ENCODE results near the gene RBMS3.
"Not testable (repeated sequence)": the region's sequence is repeated elsewhere in the genome, so short reads cannot be mapped to it uniquely, and the experiment has no call there.

Gene RBMS3

DNA sequence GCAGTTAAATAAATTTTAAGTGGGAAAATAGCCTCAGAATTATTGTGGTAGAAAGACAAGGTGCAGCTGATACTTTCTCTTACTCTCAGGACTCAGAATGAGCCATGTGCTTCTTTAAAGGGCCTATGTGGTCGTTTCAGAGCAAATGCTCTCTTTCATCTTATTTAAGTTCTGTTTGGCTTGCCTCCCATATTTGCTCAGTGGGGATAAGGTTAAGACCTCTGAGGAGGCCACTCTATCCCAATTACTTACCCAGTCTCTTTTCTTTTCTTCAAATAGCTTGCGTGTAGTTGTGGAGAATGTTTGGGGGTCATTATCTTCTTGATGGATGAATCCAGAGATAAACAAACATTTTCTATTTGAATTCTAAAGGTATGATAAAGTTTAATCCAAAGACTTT, 221.9 kb downstream of the RBMS3 start:
- no peak overlapping the region for H3K27ac ChIP-seq
- no peak overlapping the region for H3K4me3 ChIP-seq

- Histone ChIP-seq H3K27ac (no peak overlapping the region), H3K4me3 (no peak overlapping the region)
These were observed 222.4 kb downstream of the RBMS3 start for GRCh38 chr3:29503314-29503713.

- Histone ChIP-seq H3K27ac (no peak overlapping the region), H3K4me3 (no peak overlapping the region)
These were observed 223.1 kb downstream of the RBMS3 start for GRCh38 chr3:29503958-29504357.

- no peak overlapping the region for H3K4me3 ChIP-seq
- no peak overlapping the region for H3K27ac ChIP-seq
These were observed 225.6 kb downstream of the RBMS3 start for GRCh38 chr3:29506502-29506901.

DNA sequence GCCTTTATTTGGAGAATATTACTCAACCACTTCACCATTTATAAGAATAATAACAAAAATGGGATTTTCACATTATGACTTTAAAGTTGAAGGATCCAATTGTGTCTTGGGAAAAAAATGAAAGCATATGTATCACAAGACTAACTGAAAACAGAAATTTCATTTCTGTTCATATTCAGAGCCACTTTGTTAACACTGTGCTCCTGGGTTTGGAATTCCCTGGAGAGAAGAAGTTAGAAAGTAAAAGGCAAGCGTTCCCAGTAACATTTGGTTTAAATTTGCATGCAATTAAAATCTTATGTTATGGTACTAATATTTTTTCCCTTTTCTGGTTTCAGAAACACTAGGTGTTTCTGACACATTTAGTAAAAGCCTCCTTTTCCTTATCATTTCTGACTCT, 230.8 kb downstream of the RBMS3 start:
- H3K27ac ChIP-seq: no peak overlapping the region
- H3K4me3 ChIP-seq: no peak overlapping the region

- Histone ChIP-seq H3K4me3 (no peak overlapping the region), H3K27ac (no peak overlapping the region)
These were observed 231.8 kb downstream of the RBMS3 start for GRCh38 chr3:29512641-29513040.

- H3K27ac ChIP-seq: no peak overlapping the region
These were observed 232.4 kb downstream of the RBMS3 start for GRCh38 chr3:29513236-29513635.

DNA sequence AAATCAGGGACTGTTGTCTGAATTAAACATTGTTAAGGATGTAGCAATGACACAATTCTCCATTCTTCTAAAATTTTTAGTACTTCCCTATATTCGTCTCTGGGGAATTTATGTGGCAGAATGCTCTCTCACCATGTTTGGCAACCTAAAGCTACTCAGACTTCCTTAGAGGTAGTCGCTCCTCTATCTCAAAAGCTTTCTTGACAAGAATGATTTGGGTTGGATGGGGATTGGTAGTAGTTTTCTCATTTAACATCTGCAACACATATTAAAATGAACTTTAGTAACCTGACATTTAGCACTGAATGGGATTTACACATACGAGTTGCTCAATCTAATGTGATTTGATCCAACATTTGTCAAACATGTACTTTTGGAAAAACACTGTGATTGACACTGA, 233.3 kb downstream of the RBMS3 start:
- Histone ChIP-seq H3K27ac (peak overlapping the region in 1 of 21 experiments; percentile 20), H3K4me3 (no peak overlapping the region)

More at GRCh38 chr3:29513236-29513635, 232.4 kb downstream of the RBMS3 start:
- H3K4me3 ChIP-seq: no peak overlapping the region

DNA sequence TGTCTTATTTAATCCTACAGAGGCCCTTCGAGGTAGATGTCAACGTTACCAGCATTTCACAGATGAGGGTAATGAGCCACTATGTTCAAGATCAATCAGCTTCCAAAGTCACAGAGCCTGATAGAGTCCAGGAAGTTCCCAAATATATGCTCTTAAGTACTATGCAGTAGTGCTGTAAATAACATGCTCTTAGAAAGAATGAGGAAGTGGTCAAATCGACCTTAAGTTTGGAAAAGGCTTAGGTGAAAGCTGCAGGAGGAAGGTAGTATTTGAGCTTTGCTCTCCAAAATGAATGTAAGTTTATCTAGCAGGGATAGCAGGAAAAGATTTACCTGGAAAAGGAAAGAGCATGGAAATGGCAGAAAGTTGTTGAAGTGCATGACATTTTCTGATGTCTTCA, 234.0 kb downstream of the RBMS3 start:
- H3K4me3 ChIP-seq: no peak overlapping the region
- no peak overlapping the region for H3K27ac ChIP-seq

DNA sequence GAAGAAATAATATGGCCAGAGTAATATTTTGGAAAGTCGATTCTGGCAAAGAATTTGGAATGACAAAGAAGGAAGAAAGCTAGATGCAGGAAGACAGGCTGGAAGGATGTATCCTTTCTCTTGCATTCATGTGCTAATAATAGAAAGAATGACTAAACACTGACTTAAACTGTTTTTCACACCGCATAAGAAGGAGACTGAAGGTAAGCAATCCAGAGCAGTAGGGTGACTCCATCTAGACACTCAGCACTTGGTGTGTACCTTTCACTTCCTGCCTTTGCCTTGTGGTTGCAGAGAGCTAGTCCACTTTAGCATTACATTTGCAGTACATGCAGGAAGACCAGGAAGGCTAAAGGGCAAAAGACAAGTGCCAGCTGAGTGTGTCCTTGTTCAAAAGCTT, 234.6 kb downstream of the RBMS3 start:
- no peak overlapping the region for H3K27ac ChIP-seq

DNA sequence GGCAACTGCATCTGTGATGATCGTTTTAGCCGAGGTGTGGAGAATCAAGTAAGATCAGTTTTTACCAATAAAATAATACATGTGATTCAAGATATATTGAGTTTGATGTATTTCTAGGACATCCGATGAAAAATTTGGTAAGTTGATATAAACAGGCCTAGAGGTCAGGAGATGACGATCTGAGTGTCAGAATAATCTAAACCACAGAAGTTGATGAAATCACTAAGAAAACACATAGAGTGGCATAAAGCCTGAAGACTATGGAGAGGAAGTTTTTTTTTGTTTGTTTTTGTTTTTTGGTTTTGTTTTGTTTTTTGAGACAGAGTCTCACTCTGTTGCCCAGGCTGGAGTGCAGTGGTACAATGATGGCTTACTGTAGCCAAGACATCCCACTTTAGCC, 235.3 kb downstream of the RBMS3 start:
- Histone ChIP-seq H3K27ac (no peak overlapping the region), H3K4me3 (no peak overlapping the region)

More for the DNA sequence above, 234.6 kb downstream of the RBMS3 start:
- no peak overlapping the region for H3K4me3 ChIP-seq

- Histone ChIP-seq H3K27ac (no peak overlapping the region), H3K4me3 (no peak overlapping the region)
These were observed 239.9 kb downstream of the RBMS3 start for GRCh38 chr3:29520764-29521163.

GRCh38 chr3:29521293-29521692, 240.4 kb downstream of the RBMS3 start:
- Histone ChIP-seq H3K4me3 (no peak overlapping the region), H3K27ac (no peak overlapping the region)

GRCh38 chr3:29521751-29522150, 240.9 kb downstream of the RBMS3 start:
- H3K4me3 ChIP-seq: no peak overlapping the region

GRCh38 chr3:29524433-29524832, 243.6 kb downstream of the RBMS3 start:
- peak overlapping the region in 3 of 21 experiments; percentile 22 to 75 (median 30) for H3K27ac ChIP-seq
- H3K4me3 ChIP-seq: not testable (repeated sequence)

More at GRCh38 chr3:29521751-29522150, 240.9 kb downstream of the RBMS3 start:
- no peak overlapping the region for H3K27ac ChIP-seq

DNA sequence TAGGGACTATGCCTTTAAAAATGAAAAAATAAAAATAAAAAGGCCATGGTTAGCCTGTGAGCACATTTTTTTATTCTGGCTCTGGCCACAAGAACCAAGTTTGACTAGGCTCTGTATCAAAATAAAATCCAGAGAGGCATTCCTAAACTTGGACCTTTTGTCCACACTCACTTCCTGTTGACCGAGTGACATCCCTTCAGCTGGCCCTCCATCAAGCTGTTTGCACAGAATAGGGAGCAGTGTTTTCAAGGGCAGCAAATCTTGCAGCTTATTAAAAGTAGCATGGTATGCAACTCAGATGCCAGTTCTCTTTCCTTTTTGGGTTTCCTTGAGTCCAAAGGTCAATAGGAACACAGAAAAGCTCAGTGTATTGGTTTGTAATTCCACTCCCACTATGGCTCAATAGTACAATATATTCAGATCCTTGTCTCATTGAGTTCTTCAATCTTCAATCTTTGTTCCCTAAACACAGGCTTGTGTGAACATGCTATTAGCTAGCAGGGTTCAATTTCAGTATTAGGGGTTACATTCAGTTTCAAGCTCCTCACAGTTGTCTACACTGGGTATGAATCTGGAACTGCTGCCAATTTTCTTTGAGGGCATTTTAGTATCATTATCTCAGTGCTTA, 244.5 kb downstream of the RBMS3 start:
- Histone ChIP-seq H3K4me3 (no peak overlapping the region), H3K27ac (peak overlapping the region in 2 of 21 experiments; percentile 22 to 58)

GRCh38 chr3:29527246-29527645, 246.4 kb downstream of the RBMS3 start:
- Histone ChIP-seq H3K27ac (no peak overlapping the region), H3K4me3 (no peak overlapping the region)

GRCh38 chr3:29531644-29532043, 250.8 kb downstream of the RBMS3 start:
- Histone ChIP-seq H3K4me3 (no peak overlapping the region), H3K27ac (no peak overlapping the region)

GRCh38 chr3:29532473-29532872, 251.6 kb downstream of the RBMS3 start:
- Histone ChIP-seq H3K27ac (no peak overlapping the region), H3K4me3 (no peak overlapping the region)

GRCh38 chr3:29534006-29534405, 253.1 kb downstream of the RBMS3 start:
- H3K27ac ChIP-seq: no peak overlapping the region
- H3K4me3 ChIP-seq: no peak overlapping the region

DNA sequence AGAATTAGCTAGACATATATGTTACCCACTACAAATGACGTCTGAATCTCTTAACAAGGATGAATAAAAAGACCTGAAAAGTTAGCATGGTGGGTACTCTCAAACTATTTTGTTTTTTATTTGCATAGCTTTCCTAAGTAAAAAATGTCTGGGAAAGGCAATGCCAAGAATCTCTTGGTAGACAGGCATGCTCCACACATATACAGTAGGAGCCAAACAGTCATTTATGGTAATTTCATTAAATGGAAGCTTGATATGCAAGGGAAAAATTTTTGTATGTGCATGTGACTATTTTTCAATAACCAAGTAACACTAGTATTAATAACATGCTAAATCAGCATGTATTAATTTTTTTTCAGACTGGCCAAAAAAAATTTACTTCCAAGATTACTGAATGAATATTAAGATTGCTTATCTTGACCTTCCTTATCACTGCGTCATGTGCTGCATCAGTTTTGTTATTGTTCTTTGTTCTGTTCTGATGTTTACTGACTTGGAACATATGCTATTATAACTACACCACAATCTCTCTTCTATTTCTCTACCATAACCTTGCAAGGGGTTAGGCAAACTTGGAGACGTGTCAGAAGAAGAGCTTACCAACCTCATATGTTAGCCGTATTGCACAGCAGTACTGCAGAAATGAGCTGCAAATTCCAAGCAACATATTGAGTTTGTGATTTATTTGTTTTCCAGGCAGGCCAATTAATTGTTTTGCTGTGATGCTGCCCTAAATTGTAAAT, 255.3 kb downstream of the RBMS3 start:
- H3K4me3 ChIP-seq: no peak overlapping the region
- H3K27ac ChIP-seq: no peak overlapping the region

Data from skin epidermis (tissue), 12 donors.